HG03571 (cell line): ENCODE results near the gene ANKS1B.

Experiments used
- ATAC-seq: cut with Tn5 transposase; IDR thresholded peaks from one replicate; pipeline ENCODE4 v1.9.1; 2021; ENCODE audit not compliant: unreplicated experiment

The ANKS1B gene

DNA sequence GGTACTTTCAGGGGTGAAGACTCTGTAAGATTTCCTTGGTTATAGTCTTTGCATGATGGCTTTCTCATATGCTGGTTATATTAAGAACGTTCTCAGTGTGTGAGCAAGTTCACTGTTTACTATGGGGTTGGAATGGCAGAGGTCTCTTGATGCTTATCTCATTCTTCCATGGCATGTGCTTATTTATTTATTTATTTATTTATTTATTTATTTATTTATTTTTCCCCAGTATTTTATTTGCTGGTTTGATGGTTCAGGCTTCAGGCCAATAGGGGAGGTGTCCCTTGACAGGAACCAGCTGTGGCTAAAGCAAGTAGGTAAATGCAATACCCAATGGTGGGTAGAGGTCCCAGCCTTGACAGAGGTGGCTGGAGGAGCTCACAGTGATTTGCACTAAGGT is 498.5 kb downstream of the ANKS1B start:
- ATAC-seq, result no peak

GRCh38 chr12:99479149-99479548 is 505.6 kb downstream of the ANKS1B start:
- no peak for ATAC-seq

- ATAC-seq, result no peak
Measured at GRCh38 chr12:99476956-99477355, 507.8 kb downstream of the ANKS1B start.

- no peak for ATAC-seq
Measured at GRCh38 chr12:99455350-99456035, 529.2 kb downstream of the ANKS1B start.

- ATAC-seq, result no peak
Measured at GRCh38 chr12:99454539-99455172, 530.1 kb downstream of the ANKS1B start.

GRCh38 chr12:99453836-99454538 is 530.7 kb downstream of the ANKS1B start:
- ATAC-seq, result peak; percentile 38

- ATAC-seq, result no peak
Measured at GRCh38 chr12:99450036-99450630, 534.6 kb downstream of the ANKS1B start.

DNA sequence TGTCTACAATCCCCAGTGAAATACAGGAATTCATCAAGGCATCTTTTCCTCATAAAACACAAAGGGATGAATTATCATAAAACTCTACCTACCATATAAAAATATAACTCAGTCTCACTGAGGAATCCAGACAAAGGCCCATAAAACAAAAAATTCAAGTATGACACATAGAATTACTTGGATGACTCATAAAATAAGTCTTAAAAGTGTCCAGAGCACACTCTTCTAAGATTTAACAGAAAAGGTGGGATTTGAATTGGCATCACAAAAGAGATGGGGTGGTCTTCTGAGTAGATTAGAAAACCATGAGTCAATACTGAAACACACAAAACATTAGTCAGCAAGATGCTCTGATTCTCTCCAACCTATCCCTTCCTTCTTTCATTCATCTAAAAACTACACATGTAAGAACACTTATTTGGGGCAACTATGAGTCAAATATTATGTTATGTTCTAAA is 539.8 kb downstream of the ANKS1B start:
- peak; percentile 59 for ATAC-seq

- ATAC-seq, result no peak
Measured at GRCh38 chr12:99442758-99443157, 542.0 kb downstream of the ANKS1B start.

GRCh38 chr12:99439399-99439798 is 545.3 kb downstream of the ANKS1B start:
- ATAC-seq, result no peak

DNA sequence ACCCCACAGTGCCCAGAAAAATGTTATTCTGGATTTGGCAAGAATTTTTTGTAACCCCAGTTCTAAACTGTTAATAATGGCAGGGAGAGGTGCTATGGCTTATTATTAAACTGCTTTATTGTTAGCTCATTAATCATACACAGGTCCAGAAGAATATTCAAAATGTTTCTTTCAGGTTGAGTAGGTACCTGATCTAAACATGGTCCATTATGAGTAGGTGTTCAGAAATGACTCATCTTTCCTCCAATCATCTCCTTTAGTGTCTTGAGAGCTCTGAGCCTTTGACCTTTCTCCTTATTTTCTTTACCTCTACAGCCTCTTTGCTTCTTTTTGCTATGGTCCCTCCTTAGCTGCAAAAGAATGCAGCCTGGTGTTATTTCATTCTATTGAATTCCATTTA is 548.2 kb downstream of the ANKS1B start:
- peak; percentile 100 for ATAC-seq

- ATAC-seq, result no peak
Measured at GRCh38 chr12:99435095-99435791, 549.5 kb downstream of the ANKS1B start.

- no peak for ATAC-seq
Measured at GRCh38 chr12:99433155-99433554, 551.6 kb downstream of the ANKS1B start.

DNA sequence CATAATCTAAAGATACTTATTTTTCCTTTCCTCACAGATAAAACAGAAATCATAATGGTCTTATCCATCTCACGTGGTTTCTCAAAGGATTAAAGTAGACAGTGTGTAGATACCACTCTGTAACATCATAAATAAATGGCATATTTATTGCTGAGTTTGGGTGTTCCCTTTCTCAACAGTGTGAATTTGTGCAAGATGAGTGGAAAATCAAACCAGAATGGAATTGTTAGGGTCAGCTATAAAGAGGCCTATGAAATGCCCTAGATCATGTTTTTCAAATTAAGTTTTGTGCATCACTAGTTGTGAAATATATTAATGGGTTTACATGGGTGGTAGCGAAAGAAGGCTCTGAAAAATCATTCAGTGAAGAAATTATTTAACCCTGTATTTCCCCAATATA is 553.5 kb downstream of the ANKS1B start:
- no peak for ATAC-seq

DNA sequence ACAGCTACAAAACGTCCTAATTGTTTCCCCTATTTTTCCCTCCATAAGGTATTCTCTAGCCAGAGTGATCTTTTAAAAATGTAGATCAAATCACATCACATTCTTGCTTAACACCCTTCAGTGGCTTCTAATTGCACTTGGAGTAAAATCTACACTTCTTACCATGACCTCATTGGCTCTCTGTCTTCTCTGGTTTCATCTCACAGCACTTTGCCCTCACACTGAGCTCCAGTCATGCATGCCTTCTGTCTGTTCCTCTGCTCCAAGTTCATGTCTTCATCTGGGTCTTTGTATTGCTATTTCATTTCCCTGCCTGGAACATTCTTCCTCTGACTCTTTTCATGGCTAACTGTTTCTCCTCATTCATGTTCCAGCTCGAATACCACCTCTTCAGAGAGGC is 557.6 kb downstream of the ANKS1B start:
- ATAC-seq, result peak; percentile 83

DNA sequence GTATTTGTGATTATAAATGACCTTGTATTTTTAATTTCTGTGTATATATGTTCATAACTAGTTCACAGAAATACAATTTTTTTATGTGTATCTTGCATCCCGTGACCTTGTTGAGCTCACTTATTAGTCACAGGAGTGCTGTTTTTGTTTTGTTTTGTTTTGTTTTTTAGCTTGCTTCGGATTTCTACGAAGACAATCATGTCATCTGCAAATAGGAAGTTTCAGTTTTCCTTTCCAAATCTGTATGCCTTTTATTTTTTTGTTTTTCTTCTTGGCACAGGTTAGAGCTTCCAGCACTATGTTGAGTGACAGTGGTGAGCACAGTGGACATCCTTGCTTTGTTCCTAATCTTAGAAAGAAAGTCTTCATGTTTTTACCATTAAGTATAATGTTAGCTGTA is 566.4 kb downstream of the ANKS1B start:
- no peak for ATAC-seq

- no peak for ATAC-seq
Measured at GRCh38 chr12:99413751-99414150, 571.0 kb downstream of the ANKS1B start.

DNA sequence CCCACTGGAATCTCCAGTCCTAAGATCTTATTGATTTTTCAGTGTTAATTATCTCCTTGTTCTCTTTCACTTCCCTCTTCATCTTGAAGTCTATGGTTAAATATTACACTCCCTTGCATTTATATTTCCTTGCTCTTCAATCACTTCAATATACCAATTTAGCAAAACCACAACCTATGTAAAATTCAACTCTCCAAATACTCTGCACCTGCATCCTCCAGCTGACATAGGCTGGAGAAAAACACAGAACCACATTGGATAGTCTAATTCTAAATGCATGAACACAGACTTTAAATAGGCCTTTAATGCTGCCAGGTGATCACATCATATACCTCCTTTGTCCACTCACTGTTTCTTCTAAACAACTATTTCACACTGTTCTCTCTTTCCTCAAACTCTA is 591.0 kb downstream of the ANKS1B start:
- peak; percentile 86 for ATAC-seq

GRCh38 chr12:99392091-99392850 is 592.5 kb downstream of the ANKS1B start:
- no peak for ATAC-seq

DNA sequence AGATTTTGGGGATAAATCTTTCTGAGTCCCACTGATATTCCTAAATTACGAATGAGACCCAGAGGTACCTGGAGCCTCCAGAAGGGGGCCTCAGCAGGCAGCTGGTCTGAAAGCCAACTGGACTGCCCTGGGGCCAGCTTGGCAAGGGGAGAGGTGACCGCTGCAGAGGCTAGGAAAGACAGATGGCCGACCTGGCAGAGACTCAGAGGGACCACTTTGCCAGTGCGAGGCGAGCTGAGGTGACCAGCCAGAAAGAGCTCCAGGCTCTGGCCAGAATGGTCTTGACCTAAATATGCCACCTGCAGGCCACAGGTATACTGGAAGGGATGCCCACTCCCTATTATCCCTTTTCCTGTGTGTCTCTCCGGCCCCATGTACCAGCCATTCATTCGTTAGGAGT is 594.0 kb downstream of the ANKS1B start:
- no peak for ATAC-seq
